Mesenteric fat pad (tissue), 1 donor: Measurements from ENCODE around the gene METAP2. TPM values are rescaled to one million over a fixed set of nuclear protein-coding genes. Genes with fewer than 3 reads are reported as not detected.

Experiments used
- DNase-seq: peaks from one replicate; pipeline ENCODE4 v3.0.0-alpha.2; 2020; ENCODE audit warnings: low spot score
- total RNA-seq: library from RNA; stranded (reverse); fragmentation: NEBNext Ultra II Directional; extraction: Animal tissue kit (Norgen Biotek cat#: 25700); gene quantifications from one replicate; pipeline ENCODE4 v1.2.1, GENCODE V29; 2021
- donor health status: DM: yes; HTN: yes; CAD: no.

Gene METAP2
- total RNA-seq, 1 donor from 2014 or later: 55.6 TPM

- no peak for DNase-seq
Observed at GRCh38 chr12:95509300-95509699, 35.3 kb downstream of the METAP2 start.

- no peak for DNase-seq
Observed at GRCh38 chr12:95511977-95512376, 38.0 kb downstream of the METAP2 start.

- no peak for DNase-seq
Observed at GRCh38 chr12:95513599-95513998, 39.6 kb downstream of the METAP2 start.

GRCh38 chr12:95515197-95515596 lies 41.2 kb downstream of the METAP2 start:
- DNase-seq: no peak

- DNase-seq: no peak
Observed at GRCh38 chr12:95516757-95517156, 42.8 kb downstream of the METAP2 start.

GRCh38 chr12:95517246-95517645 lies 43.3 kb downstream of the METAP2 start:
- DNase-seq: no peak

- DNase-seq: no peak
Observed at GRCh38 chr12:95518944-95519343, 45.0 kb downstream of the METAP2 start.

GRCh38 chr12:95520816-95521215 lies 46.9 kb downstream of the METAP2 start:
- no peak for DNase-seq

- DNase-seq: no peak
Observed at GRCh38 chr12:95522692-95523091, 48.7 kb downstream of the METAP2 start.

GRCh38 chr12:95528431-95528830 lies 54.5 kb downstream of the METAP2 start:
- DNase-seq: no peak

GRCh38 chr12:95529693-95530225 lies 55.8 kb downstream of the METAP2 start:
- no peak for DNase-seq

- no peak for DNase-seq
Observed at GRCh38 chr12:95532851-95533250, 58.9 kb downstream of the METAP2 start.

- no peak for DNase-seq
Observed at GRCh38 chr12:95533985-95534384, 60.0 kb downstream of the METAP2 start.

- DNase-seq: no peak
Observed at GRCh38 chr12:95538006-95538405, 64.1 kb downstream of the METAP2 start.

GRCh38 chr12:95538656-95539055 lies 64.7 kb downstream of the METAP2 start:
- DNase-seq: no peak

GRCh38 chr12:95541436-95541835 lies 67.5 kb downstream of the METAP2 start:
- no peak for DNase-seq

GRCh38 chr12:95543305-95543704 lies 69.4 kb downstream of the METAP2 start:
- no peak for DNase-seq

GRCh38 chr12:95544756-95545155 lies 70.8 kb downstream of the METAP2 start:
- no peak for DNase-seq

- no peak for DNase-seq
Observed at GRCh38 chr12:95545303-95545702, 71.4 kb downstream of the METAP2 start.

- DNase-seq: no peak
Observed at GRCh38 chr12:95545731-95546490, 72.0 kb downstream of the METAP2 start.

GRCh38 chr12:95546491-95546813 lies 72.5 kb downstream of the METAP2 start:
- no peak for DNase-seq

GRCh38 chr12:95547522-95548055 lies 73.6 kb downstream of the METAP2 start:
- no peak for DNase-seq

- no peak for DNase-seq
Observed at GRCh38 chr12:95548056-95548538, 74.1 kb downstream of the METAP2 start.
